Measurements from ENCODE around the gene DLL3.
A peak's percentile ranks its signal among the peaks of the same experiment; 100 is the strongest.

DLL3 gene

GRCh38 chr19:39516270-39516669 lies 17.5 kb downstream of the DLL3 start:
- Histone ChIP-seq H4K8ac (ENCODE audit: low read length) (no peak overlapping the region), H3K23ac (ENCODE audit: low read length in 2 of 2) (no peak overlapping the region), H3K18ac (ENCODE audit: low read depth in 1 of 2, low read length in 2 of 2) (no peak overlapping the region), H3K36me3 (ENCODE audit: control insufficient read depth in 1 of 2, insufficient read depth in 2 of 2, low read depth in 1 of 2, low read length in 2 of 2) (no peaks in the 10 kb centered on the region), H2BK12ac (ENCODE audit: low read length in 2 of 2) (no peak overlapping the region), H3K4me1 (ENCODE audit: control insufficient read depth, insufficient read depth, low read depth, low read length) (peaks cover 13% of the 10 kb centered on the region), H3K9me3 (ENCODE audit: control insufficient read depth, low read length) (no peaks in the 10 kb centered on the region), H2AK5ac (ENCODE audit: low read length, severe bottlenecking) (no peak overlapping the region), H3K27ac (ENCODE audit: low read length, poor library complexity, severe bottlenecking) (no peak overlapping the region), H3K79me1 (replicated peaks; ENCODE audit: low read length, poor library complexity, severe bottlenecking) (no peaks in the 10 kb centered on the region), H4K91ac (ENCODE audit: low read length) (no peak overlapping the region), H3K4me3 (ENCODE audit: insufficient read depth in 1 of 2, low read depth in 1 of 2, low read length in 2 of 2) (no peak overlapping the region), H3K4me2 (ENCODE audit: low read length, poor library complexity, severe bottlenecking) (no peak overlapping the region), H2BK120ac (ENCODE audit: low read depth, low read length) (no peak overlapping the region), H3K14ac (ENCODE audit: low read length in 2 of 2) (no peak overlapping the region), H3K9ac (ENCODE audit: low read length) (no peak overlapping the region), H3K4ac (ENCODE audit: low read depth in 1 of 2, low read length in 2 of 2) (no peak overlapping the region), H2AFZ (ENCODE audit: low read depth, low read length) (no peak overlapping the region), H3K27me3 (ENCODE audit: control insufficient read depth in 1 of 2, insufficient read depth in 1 of 2, low read length in 2 of 2) (peaks cover 61 to 66% of the 10 kb centered on the region in 2 experiments), H2BK15ac (ENCODE audit: low read depth, poor library complexity, severe bottlenecking) (no peak overlapping the region), H2BK5ac (ENCODE audit: low read depth, low read length, poor library complexity, severe bottlenecking) (no peak overlapping the region)
- DNase-seq: no peak
- 54% methylated on average over 6 of the region's 6 CpGs for WGBS

GRCh38 chr19:39517432-39517831 lies 18.7 kb downstream of the DLL3 start:
- Histone ChIP-seq H2AK5ac (ENCODE audit: low read length, severe bottlenecking) (no peak overlapping the region), H2BK120ac (ENCODE audit: low read depth, low read length) (no peak overlapping the region), H2BK15ac (ENCODE audit: low read depth, poor library complexity, severe bottlenecking) (no peak overlapping the region), H3K27me3 (ENCODE audit: control insufficient read depth in 1 of 2, insufficient read depth in 1 of 2, low read length in 2 of 2) (peaks cover 54 to 63% of the 10 kb centered on the region in 2 experiments), H4K91ac (ENCODE audit: low read length) (no peak overlapping the region), H3K9ac (ENCODE audit: low read length) (no peak overlapping the region), H3K23ac (ENCODE audit: low read length in 2 of 2) (no peak overlapping the region), H3K4ac (ENCODE audit: low read depth in 1 of 2, low read length in 2 of 2) (no peak overlapping the region), H2BK5ac (ENCODE audit: low read depth, low read length, poor library complexity, severe bottlenecking) (no peak overlapping the region), H3K4me2 (ENCODE audit: low read length, poor library complexity, severe bottlenecking) (no peak overlapping the region), H3K18ac (ENCODE audit: low read depth in 1 of 2, low read length in 2 of 2) (no peak overlapping the region), H3K9me3 (ENCODE audit: control insufficient read depth, low read length) (no peaks in the 10 kb centered on the region), H3K4me3 (ENCODE audit: insufficient read depth in 1 of 2, low read depth in 1 of 2, low read length in 2 of 2) (no peak overlapping the region), H3K79me1 (replicated peaks; ENCODE audit: low read length, poor library complexity, severe bottlenecking) (no peaks in the 10 kb centered on the region), H3K36me3 (ENCODE audit: control insufficient read depth in 1 of 2, insufficient read depth in 2 of 2, low read depth in 1 of 2, low read length in 2 of 2) (no peaks in the 10 kb centered on the region), H2BK12ac (ENCODE audit: low read length in 2 of 2) (no peak overlapping the region), H2AFZ (ENCODE audit: low read depth, low read length) (no peak overlapping the region), H3K4me1 (ENCODE audit: control insufficient read depth, insufficient read depth, low read depth, low read length) (peaks cover 13% of the 10 kb centered on the region), H3K14ac (ENCODE audit: low read length in 2 of 2) (no peak overlapping the region), H4K8ac (ENCODE audit: low read length) (no peak overlapping the region), H3K27ac (ENCODE audit: low read length, poor library complexity, severe bottlenecking) (no peak overlapping the region)
- WGBS: 66% methylated on average over 3 of the region's 3 CpGs
- DNase-seq: no peak

- no CpG with 5 or more reads among the region's 5 CpGs for WGBS
- H3K23ac ChIP-seq (ENCODE audit: low read length in 2 of 2): no peak overlapping the region
- no peak overlapping the region for H3K18ac ChIP-seq (ENCODE audit: low read depth in 1 of 2, low read length in 2 of 2)
- no peak overlapping the region for H3K4me3 ChIP-seq (ENCODE audit: insufficient read depth in 1 of 2, low read depth in 1 of 2, low read length in 2 of 2)
- peaks cover 45 to 53% of the 10 kb centered on the region in 2 experiments for H3K27me3 ChIP-seq (ENCODE audit: control insufficient read depth in 1 of 2, insufficient read depth in 1 of 2, low read length in 2 of 2)
- H2BK120ac ChIP-seq (ENCODE audit: low read depth, low read length): no peak overlapping the region
- no peak overlapping the region for H4K91ac ChIP-seq (ENCODE audit: low read length)
- no peaks in the 10 kb centered on the region for H3K79me1 ChIP-seq (replicated peaks; ENCODE audit: low read length, poor library complexity, severe bottlenecking)
- H3K4me2 ChIP-seq (ENCODE audit: low read length, poor library complexity, severe bottlenecking): no peak overlapping the region
- no peak overlapping the region for H3K4ac ChIP-seq (ENCODE audit: low read depth in 1 of 2, low read length in 2 of 2)
- no peak overlapping the region for H3K9ac ChIP-seq (ENCODE audit: low read length)
- no peak for DNase-seq
- H4K8ac ChIP-seq (ENCODE audit: low read length): no peak overlapping the region
- H3K14ac ChIP-seq (ENCODE audit: low read length in 2 of 2): no peak overlapping the region
- H2BK12ac ChIP-seq (ENCODE audit: low read length in 2 of 2): no peak overlapping the region
- H3K36me3 ChIP-seq (ENCODE audit: control insufficient read depth in 1 of 2, insufficient read depth in 2 of 2, low read depth in 1 of 2, low read length in 2 of 2): no peaks in the 10 kb centered on the region
- no peak overlapping the region for H3K27ac ChIP-seq (ENCODE audit: low read length, poor library complexity, severe bottlenecking)
- H2BK15ac ChIP-seq (ENCODE audit: low read depth, poor library complexity, severe bottlenecking): no peak overlapping the region
- no peaks in the 10 kb centered on the region for H3K9me3 ChIP-seq (ENCODE audit: control insufficient read depth, low read length)
- no peak overlapping the region for H2AFZ ChIP-seq (ENCODE audit: low read depth, low read length)
- H3K4me1 ChIP-seq (ENCODE audit: control insufficient read depth, insufficient read depth, low read depth, low read length): peaks cover 13% of the 10 kb centered on the region
- H2BK5ac ChIP-seq (ENCODE audit: low read depth, low read length, poor library complexity, severe bottlenecking): no peak overlapping the region
- H2AK5ac ChIP-seq (ENCODE audit: low read length, severe bottlenecking): no peak overlapping the region
These were observed 19.7 kb downstream of the DLL3 start for GRCh38 chr19:39518458-39518857.

- Histone ChIP-seq H2BK5ac (ENCODE audit: low read depth, low read length, poor library complexity, severe bottlenecking) (no peak overlapping the region), H3K9me3 (ENCODE audit: control insufficient read depth, low read length) (no peaks in the 10 kb centered on the region), H2AFZ (ENCODE audit: low read depth, low read length) (no peak overlapping the region), H3K27ac (ENCODE audit: low read length, poor library complexity, severe bottlenecking) (no peak overlapping the region), H2AK5ac (ENCODE audit: low read length, severe bottlenecking) (no peak overlapping the region), H4K8ac (ENCODE audit: low read length) (no peak overlapping the region), H3K14ac (ENCODE audit: low read length in 2 of 2) (no peak overlapping the region), H2BK12ac (ENCODE audit: low read length in 2 of 2) (no peak overlapping the region), H3K9ac (ENCODE audit: low read length) (no peak overlapping the region), H3K4me2 (ENCODE audit: low read length, poor library complexity, severe bottlenecking) (no peak overlapping the region), H3K4me3 (ENCODE audit: insufficient read depth in 1 of 2, low read depth in 1 of 2, low read length in 2 of 2) (no peak overlapping the region), H3K4ac (ENCODE audit: low read depth in 1 of 2, low read length in 2 of 2) (no peak overlapping the region), H3K23ac (ENCODE audit: low read length in 2 of 2) (no peak overlapping the region), H3K4me1 (ENCODE audit: control insufficient read depth, insufficient read depth, low read depth, low read length) (peaks cover 13% of the 10 kb centered on the region), H3K18ac (ENCODE audit: low read depth in 1 of 2, low read length in 2 of 2) (no peak overlapping the region), H3K79me1 (replicated peaks; ENCODE audit: low read length, poor library complexity, severe bottlenecking) (peaks cover under 1% of the 10 kb centered on the region), H3K27me3 (ENCODE audit: control insufficient read depth in 1 of 2, insufficient read depth in 1 of 2, low read length in 2 of 2) (peaks cover 40 to 48% of the 10 kb centered on the region in 2 experiments), H4K91ac (ENCODE audit: low read length) (peak overlapping the region; percentile 28), H3K36me3 (ENCODE audit: control insufficient read depth in 1 of 2, insufficient read depth in 2 of 2, low read depth in 1 of 2, low read length in 2 of 2) (no peaks in the 10 kb centered on the region), H2BK15ac (ENCODE audit: low read depth, poor library complexity, severe bottlenecking) (no peak overlapping the region), H2BK120ac (ENCODE audit: low read depth, low read length) (no peak overlapping the region)
- 80% methylated on average over 8 of the region's 9 CpGs for WGBS
- no peak for DNase-seq
These were observed 20.2 kb downstream of the DLL3 start for GRCh38 chr19:39518975-39519374.

Measured in mesenchymal stem cell (in vitro differentiated cells and primary cell).